Body of pancreas (tissue), 4 donors: Measurements from ENCODE around the gene DDX1. TPM values are rescaled to one million over a fixed set of nuclear protein-coding genes. Genes with fewer than 3 reads are reported as not detected.

Source experiments
- ATAC-seq: fragments of 150-250 bp; one replicate; pipeline ENCODE4 v1.9.1; 2016
- DNase-seq, 4 donors: peaks; one replicate each; pipeline ENCODE4 v3.0.0-alpha.2; 2019
- H3K27ac ChIP-seq, 4 donors: fragments of 200-600 bp; sonication (generic); 1 replicate in 3 of 4; 2 replicates in 1 of 4; pipeline versions ENCODE4 v1.5.1 to v1.6.1; 2016 to 2019; ENCODE audit warnings: mild to moderate bottlenecking in 1 of 4, mixed read lengths in 1 of 4, moderate library complexity in 1 of 4
- H3K27me3 ChIP-seq, 2 donors: fragments of 200-600 bp; sonication (generic); one replicate each; pipeline ENCODE4 v1.6.0; 2016; ENCODE audit warnings: mild to moderate bottlenecking in 1 of 2
- H3K36me3 ChIP-seq, 2 donors: fragments of 200-600 bp; sonication (generic); replicated peaks in 1 of 2; 2 replicates each; pipeline ENCODE4 v1.5.1; 2016; ENCODE audit warnings: low read depth in 2 of 2; ENCODE audit not compliant: insufficient read depth in 1 of 2
- H3K4me1 ChIP-seq: fragments of 200-600 bp; sonication (generic); one replicate; pipeline ENCODE4 v1.6.0; 2016
- H3K4me3 ChIP-seq, 2 donors: fragments of 200-600 bp; sonication (generic); 1 replicate in 1 of 2; 2 replicates in 1 of 2; pipeline ENCODE4 v1.5.1; 2016 to 2019
- H3K9me3 ChIP-seq, 3 donors: fragments of 200-600 bp; sonication (generic); 1 replicate in 2 of 3; 2 replicates in 1 of 3; pipeline ENCODE4 v1.5.1; 2016
- CTCF ChIP-seq, 7 experiments: fragments of 450-650 bp in 4 of 7; fragments of 200-600 bp in 3 of 7; sonication (generic) in 3 of 7; IDR thresholded peaks; one replicate each; pipeline ENCODE4 v1.5.1; 2016 to 2019; ENCODE audit warnings: antibody characterized with exemption in 7 of 7
- POLR2A ChIP-seq, 3 donors: fragments of 450-650 bp; IDR thresholded peaks; one replicate each; pipeline ENCODE4 v1.6.1; 2016; ENCODE audit warnings: antibody characterized with exemption in 3 of 3, mild to moderate bottlenecking in 2 of 3
- WGBS, 2 donors: methylation state at CpG; one replicate each; pipeline ENCODE4 v1.1.5; 2017; 5-methylcytosine and 5-hydroxymethylcytosine counted together
- intact Hi-C: fragments of 100-400 bp; cut with DNase I; formaldehyde crosslinking; loops from one replicate; pipeline ENCODE4 v1.15.1; 2023
- total RNA-seq, 2 donors: library from RNA; depleted of rRNA; stranded (reverse); fragments of >200 nt; gene quantifications; one replicate each; pipeline ENCODE4 v1.1.0, GENCODE V29; 2016

The DDX1 gene
- total RNA-seq, 2 donors from 2014 or later = 35.3 to 61.3 TPM

DNA sequence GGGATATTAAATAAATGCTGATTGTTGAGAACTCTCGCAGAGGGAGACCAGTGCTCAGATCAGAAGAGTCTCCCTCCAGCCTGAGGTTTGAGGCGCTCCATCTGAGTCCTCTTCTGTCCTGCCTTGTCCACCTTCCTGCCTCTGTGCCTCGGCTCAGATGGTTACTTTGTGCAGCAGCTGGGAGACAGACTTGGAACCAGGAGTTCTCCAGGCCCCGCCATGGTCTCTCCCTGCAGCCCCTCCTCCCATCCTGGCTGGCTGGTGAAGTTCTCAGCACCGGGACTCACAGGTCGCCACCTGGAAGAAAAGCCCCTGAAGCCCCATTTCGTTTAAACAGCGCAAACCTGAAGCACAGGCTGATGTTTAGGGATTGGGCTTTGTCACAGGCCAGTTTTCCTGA lies 60.6 kb downstream of the DDX1 start:
- ATAC-seq (no peak), DNase-seq (no peak)
- no peaks in the 10 kb centered on the region for H3K4me1 ChIP-seq
- no peaks in the 10 kb centered on the region for H3K36me3 ChIP-seq
- no peak overlapping the region for H3K27ac ChIP-seq
- no peak for TF ChIP-seq CTCF (IDR thresholded peaks at IDR 0.05)
- no peak for TF ChIP-seq POLR2A (IDR thresholded peaks at IDR 0.05)
- H3K9me3 ChIP-seq = no peaks in the 10 kb centered on the region
- no peak overlapping the region for H3K4me3 ChIP-seq
- H3K27me3 ChIP-seq = no peaks in the 10 kb centered on the region
- 78 to 81% methylated on average over 6 to 8 of the region's 8 CpGs for WGBS, 2 donors
- intact Hi-C loops = no loop called here

DNA sequence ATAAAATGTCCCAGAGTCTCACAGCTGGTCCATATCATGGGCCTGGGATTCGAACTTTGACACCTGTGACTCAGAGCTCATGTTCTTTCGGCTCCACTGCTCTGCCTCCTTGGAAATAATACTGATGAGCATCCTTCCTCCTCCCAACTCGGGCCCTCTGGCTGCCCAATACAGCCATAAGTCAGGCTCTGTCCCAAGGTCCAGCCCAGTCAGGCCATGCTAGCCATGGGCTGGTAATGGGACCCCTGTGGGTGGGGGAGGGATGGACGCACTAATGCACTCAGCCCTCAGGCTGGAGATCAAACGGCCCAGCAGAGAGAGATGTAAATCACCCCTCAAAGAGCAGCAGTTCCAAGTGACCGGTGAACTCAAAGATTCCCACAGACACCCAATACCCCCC lies 61.1 kb downstream of the DDX1 start:
- Histone ChIP-seq H3K27me3 (no peaks in the 10 kb centered on the region), H3K27ac (no peak overlapping the region), H3K36me3 (no peaks in the 10 kb centered on the region), H3K4me3 (no peak overlapping the region), H3K9me3 (no peaks in the 10 kb centered on the region), H3K4me1 (no peaks in the 10 kb centered on the region)
- no peak for TF ChIP-seq CTCF (IDR thresholded peaks at IDR 0.05)
- TF ChIP-seq POLR2A (IDR thresholded peaks at IDR 0.05) = no peak
- ATAC-seq = no peak
- no peak for DNase-seq
- 62 to 66% methylated on average over 5 of the region's 6 CpGs for WGBS, 2 donors
- intact Hi-C loops = no loop called here

DNA sequence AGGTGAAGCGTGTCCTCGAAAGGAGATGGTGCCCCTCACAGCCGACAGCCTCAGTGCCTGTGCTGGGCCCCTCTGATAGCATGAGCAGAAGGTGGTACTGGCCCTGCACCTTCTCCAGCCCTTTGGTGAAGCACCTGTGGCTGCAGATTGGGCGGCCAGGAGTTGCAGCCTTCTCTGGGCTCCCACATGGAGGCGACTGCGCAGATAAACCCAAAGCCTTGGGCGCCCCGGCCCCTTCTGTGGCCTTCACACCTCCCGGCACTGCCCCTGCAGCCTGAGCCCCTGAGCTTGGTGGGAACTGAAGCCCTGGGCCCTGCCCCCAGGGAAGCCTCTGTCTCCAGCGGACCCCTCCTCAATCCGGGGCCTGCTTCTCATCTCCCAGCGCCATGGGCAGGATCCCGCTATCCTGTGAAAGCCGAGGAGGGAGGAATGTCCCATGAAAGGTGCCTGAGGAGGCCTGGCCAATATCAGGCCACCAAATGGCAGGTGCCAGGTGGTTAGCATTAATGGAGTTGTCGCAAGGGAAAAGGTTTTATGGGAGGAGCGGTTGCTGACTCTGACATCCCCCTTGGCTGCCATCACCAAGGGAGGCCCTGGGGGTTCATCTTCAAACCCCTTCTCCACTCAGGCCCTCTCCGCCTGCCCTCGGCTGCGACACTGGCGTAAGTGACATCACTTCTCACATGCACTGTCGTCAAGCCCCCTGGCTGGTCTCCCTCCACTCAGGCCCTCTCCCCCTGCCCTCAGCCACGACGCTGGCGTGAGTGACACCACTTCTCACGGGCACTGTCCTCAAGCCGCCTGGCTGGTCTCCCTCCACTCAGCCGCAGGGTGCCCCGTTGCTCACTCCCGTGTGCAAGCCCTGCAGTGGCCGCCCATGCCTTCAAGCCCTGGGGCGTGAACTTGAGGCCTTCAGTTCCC lies 62.4 kb downstream of the DDX1 start:
- DNase-seq = no peak
- intact Hi-C loops = no loop called here
- Histone ChIP-seq H3K27ac (no peak overlapping the region), H3K36me3 (no peaks in the 10 kb centered on the region), H3K27me3 (no peaks in the 10 kb centered on the region), H3K4me3 (no peak overlapping the region), H3K9me3 (no peaks in the 10 kb centered on the region), H3K4me1 (no peaks in the 10 kb centered on the region)
- no peak for ATAC-seq
- TF ChIP-seq POLR2A (IDR thresholded peaks at IDR 0.05) = no peak
- no peak for TF ChIP-seq CTCF (IDR thresholded peaks at IDR 0.05)
- 80 to 85% methylated on average over 27 to 29 of the region's 31 CpGs for WGBS, 2 donors

- Histone ChIP-seq H3K9me3 (no peaks in the 10 kb centered on the region), H3K36me3 (no peaks in the 10 kb centered on the region), H3K27me3 (no peaks in the 10 kb centered on the region), H3K4me3 (no peak overlapping the region), H3K4me1 (no peaks in the 10 kb centered on the region), H3K27ac (no peak overlapping the region)
- 80 to 84% methylated on average over 9 of the region's 9 CpGs for WGBS, 2 donors
- intact Hi-C loops = no loop called here
- DNase-seq = no peak
- TF ChIP-seq POLR2A (IDR thresholded peaks at IDR 0.05) (no peak), CTCF (IDR thresholded peaks at IDR 0.05) (no peak)
- no peak for ATAC-seq
These were observed 63.0 kb downstream of the DDX1 start for GRCh38 chr2:15654727-15655073.
